ENCODE data around the gene UTP15.
A peak's percentile ranks its signal among the peaks of the same experiment; 100 is the strongest.

UTP15 gene

DNA sequence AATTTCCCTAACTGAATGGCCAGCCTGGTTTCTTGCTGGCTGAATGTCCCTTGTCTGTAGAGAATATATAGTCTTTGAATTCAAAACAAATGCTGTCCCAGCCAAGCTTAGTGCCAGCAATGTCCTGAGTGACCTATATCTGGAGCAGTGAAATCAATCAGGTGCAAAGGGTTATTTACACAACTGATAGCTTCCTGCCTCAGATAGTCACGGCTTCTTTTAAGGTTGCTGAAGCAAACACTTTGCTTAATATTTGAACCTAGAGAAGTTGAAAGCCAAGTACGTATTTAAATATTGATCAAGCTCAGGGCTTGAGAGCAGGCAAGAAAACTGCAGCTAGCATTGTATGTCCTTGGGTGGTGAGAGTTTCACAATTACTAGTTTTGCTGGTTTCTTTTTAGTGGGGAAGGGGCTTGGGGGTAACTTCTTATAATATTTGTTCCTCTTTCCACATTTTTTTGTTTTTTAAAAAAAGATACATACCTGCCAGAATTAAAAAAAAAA is 58.4 kb downstream of the UTP15 start:
- DNase-seq (ENCODE audit: low read depth) = no peak

DNA sequence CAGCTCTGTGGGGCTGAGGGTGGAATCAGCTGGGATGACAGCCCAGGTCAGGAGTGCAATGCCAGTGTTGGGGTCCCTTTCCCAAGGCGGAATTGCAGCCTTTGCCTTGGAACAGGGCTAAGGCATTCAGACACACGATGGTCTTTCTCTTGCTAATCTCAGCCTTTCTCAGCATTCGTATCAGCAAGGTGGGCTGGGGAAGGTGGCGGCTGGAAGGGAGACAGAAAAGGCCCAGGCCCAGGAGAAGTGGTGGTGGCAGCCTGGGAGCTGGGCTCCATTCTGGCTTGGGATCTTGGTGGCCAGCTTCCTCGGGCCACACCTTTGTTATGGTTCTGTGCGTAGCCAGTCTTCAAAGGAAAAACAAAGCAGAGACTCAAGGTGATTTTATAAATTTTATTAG is 59.3 kb downstream of the UTP15 start:
- DNase-seq (ENCODE audit: low read depth) = no peak

DNA sequence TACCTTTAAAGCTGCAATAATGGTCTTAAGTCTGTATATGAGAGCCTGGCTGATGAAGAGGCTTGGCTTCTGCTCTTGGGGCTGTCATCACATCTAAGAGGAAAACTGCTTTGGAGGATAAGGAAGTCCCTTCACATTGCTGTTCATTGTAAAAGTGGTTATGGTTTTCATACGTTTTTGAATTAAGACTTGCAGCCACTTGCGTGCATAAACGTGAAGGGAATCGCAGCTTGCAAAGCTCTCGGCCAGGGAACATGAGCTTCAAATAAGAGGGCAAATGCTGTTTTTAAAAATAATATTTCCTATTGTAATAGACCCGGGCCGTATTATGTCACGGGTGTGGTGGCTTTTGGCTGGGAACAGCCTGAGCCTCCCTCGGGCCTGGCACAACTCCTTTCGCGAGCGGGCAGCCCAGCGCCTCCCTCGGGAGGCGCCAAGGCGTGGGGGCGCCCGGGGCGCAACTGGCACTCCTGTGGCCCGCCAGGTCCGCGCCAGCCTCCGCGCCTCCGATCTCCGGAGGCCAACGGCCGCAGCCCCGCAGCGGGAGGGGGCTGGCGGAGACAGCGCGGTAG is 59.9 kb downstream of the UTP15 start:
- DNase-seq (ENCODE audit: low read depth) = no peak

DNA sequence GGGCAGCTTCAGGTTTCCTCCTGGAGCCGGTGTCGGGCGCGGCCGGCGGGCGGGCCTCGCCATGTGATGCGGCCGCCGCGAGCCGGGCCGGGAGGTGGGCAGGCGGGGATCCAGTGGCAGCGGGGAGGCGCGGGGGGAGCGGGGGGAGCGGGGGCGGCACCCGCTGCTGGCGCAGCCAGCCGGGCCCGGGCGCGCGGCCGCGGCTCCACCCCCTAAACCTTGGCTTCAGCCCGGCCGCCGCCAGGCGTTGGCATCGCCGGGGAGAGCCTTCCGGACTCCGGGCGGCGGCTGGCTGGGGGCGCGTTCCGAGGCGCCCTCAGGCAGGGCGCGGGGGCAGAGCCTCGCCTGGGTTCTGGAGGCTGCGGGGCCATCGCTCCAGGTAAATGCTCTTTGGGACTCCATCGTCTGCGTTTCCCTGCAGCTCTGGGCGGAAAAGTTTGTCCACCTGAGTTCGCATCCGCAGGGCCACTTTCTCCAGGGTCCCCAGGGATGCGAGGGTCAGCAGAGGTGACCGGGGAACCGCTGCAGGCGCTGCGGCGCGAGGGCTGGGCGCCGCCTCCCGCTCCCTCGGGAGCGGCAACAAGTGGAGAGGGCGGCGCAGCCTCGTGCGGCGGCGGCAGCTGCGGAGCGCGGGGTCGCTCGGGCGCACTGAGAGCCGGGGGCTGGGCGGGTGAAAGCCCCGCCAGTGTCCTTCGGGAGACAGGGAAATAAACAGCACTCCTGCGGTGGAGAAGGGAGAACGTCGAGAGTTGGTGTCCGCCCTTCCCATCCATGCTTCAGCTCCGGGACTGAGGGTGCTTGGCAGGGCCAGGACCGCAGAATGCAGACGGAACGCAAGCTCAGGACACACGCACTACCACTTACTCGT is 60.6 kb downstream of the UTP15 start, which contains the start of gene ARHGEF28:
ARHGEF28 (plus strand) TSS at position 253 of the 868 bp plus-strand sequence. CDS start 58,656 bp downstream, outside the sequence.
- DNase-seq (ENCODE audit: low read depth) = peak; percentile 83

DNA sequence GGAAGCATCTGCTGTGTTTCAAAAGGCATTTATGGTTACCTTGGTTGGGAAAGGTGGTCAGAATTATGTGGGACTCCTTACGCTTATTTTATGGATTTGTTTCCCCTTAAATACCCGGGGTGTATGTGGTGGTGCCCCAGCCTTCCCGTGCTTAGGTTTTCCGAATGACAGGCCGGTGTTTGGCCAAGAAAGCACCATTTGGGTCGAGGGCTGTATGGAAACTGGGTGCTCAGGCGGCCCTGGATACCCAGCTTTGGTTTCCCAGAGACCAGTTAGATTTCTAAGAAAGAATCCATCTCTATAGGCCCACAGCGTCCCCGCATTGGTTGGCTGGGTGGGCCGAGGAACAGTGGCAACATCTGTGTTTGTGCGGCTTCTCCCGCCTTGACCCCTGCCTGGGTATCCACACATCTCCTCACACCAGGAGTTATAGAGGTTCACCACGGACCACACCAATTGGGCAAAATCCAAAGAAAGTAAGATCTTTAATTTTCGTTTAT is 61.3 kb downstream of the UTP15 start:
- no peak for DNase-seq (ENCODE audit: low read depth)

DNA sequence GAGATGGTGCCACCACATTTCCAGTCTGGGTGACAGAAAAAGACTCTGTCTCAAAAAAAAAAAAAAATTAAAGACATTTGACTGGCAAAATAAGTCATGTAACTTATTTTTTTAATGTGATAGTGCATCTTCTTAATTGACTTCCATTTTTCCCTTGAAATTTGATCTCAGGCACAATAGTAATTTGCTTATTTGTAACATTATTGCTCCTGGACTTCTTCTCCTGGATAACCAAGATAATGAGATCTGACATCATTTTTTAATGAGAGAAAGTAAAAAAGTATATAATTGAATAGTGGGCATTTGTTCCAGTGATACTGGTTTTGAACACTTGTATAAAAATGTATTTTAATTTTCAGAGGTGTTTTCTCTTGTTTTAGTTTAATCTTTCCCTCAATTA is 63.9 kb downstream of the UTP15 start:
- no peak for DNase-seq (ENCODE audit: low read depth)

DNA sequence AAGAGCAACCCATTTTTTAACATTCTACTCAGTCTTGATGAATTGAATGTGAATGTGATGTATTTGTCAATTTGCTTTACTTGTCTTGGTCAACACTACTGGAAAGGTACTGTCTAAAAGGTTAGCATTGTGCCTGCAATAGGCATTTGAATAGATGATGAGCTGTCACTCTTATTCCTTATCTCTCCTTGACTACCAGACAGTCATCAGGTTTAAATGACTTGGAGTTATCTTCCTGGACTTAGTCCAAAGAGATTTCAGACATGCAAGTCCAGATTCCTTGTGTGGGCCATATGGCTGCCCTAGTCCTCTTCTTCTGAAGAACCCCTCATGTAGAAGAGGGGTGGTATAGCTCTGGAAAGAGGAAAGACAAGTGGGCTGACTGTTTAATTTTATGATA is 65.2 kb downstream of the UTP15 start:
- no peak for DNase-seq (ENCODE audit: low read depth)

DNA sequence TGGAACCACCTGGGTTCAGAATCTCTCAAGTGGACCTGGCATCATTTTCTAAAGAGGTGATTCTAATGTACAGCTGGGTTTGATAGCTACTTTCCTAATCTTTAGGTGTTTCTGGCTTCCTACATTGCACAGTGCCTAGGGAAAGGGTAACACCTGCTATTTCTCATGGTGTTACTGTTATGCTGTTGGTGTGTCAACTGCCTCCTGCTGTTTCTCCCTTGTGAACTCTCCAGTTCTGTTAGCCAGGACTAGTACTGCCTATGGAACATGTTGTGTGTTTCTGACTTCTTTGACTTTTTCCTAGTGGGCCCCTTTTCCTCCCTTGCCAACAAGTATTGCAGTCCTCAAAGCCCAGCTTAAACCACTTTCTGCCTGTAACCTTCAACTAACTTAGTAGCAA is 66.0 kb downstream of the UTP15 start:
- no peak for DNase-seq (ENCODE audit: low read depth)
